ENCODE measurements around the gene THUMPD3. TPM values are rescaled to one million over a fixed set of nuclear protein-coding genes. Genes with fewer than 3 reads are reported as not detected.

Gene THUMPD3
- total and polyA plus RNA-seq, 7 donors, result 15.6 to 38.5 (median 30.9) TPM

DNA sequence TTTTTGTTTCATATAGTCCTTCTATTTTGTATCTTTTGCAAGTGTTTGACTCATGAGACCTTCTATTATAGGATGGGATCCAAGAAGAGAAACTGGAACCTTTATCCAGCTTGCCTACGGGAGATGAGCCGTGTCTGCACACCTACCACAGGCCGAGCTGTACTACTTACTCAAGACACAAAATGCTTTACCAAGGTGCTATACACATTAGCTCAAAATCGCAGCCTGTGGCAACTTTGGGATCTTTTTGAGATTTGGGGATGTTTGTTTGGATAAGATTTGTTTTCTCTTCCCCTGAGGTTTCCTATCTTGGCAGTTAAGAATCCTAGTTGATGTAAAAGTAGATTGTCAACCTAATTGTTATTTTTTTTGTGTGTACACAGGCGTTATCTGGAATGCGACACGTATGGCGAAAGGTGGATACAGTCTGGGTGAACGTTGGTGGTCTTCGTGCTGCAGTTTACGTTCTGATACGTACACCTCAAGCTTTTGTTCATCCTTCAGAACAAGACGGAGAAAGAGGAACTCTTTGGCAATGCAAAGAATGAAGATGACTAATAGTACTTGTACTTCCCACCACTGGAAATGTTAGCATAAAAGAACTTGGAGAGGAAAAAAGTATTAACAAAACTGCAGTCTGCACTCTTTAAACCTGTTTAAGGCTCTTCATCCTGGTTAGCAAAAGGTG is 21.4 kb downstream of the THUMPD3 start:
- Histone ChIP-seq H3K27me3 (no peaks in the 10 kb centered on the region), H3K4me3 (no peak overlapping the region), H3K4me1 (no peaks in the 10 kb centered on the region), H3K36me3 (peaks cover 29 to 89% (median 47%) of the 10 kb centered on the region in 4 donors), H3K9me3 (no peaks in the 10 kb centered on the region), H3K27ac (no peak overlapping the region)
- no peak for DNase-seq
- intact Hi-C loops (cut with DNase I), result no loop called here
- TF ChIP-seq, protein P1, sequence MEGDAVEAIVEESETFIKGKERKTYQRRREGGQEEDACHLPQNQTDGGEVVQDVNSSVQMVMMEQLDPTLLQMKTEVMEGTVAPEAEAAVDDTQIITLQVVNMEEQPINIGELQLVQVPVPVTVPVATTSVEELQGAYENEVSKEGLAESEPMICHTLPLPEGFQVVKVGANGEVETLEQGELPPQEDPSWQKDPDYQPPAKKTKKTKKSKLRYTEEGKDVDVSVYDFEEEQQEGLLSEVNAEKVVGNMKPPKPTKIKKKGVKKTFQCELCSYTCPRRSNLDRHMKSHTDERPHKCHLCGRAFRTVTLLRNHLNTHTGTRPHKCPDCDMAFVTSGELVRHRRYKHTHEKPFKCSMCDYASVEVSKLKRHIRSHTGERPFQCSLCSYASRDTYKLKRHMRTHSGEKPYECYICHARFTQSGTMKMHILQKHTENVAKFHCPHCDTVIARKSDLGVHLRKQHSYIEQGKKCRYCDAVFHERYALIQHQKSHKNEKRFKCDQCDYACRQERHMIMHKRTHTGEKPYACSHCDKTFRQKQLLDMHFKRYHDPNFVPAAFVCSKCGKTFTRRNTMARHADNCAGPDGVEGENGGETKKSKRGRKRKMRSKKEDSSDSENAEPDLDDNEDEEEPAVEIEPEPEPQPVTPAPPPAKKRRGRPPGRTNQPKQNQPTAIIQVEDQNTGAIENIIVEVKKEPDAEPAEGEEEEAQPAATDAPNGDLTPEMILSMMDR (IDR thresholded peaks at IDR 0.05), result no peak
- TF ChIP-seq POLR2AphosphoS5 (IDR thresholded peaks at IDR 0.05) (no peak), EP300 (IDR thresholded peaks at IDR 0.05) (no peak), POLR2A (IDR thresholded peaks at IDR 0.05) (no peak)
- WGBS, 2 donors, result 85 to 89% methylated on average over 13 of the region's 13 CpGs

DNA sequence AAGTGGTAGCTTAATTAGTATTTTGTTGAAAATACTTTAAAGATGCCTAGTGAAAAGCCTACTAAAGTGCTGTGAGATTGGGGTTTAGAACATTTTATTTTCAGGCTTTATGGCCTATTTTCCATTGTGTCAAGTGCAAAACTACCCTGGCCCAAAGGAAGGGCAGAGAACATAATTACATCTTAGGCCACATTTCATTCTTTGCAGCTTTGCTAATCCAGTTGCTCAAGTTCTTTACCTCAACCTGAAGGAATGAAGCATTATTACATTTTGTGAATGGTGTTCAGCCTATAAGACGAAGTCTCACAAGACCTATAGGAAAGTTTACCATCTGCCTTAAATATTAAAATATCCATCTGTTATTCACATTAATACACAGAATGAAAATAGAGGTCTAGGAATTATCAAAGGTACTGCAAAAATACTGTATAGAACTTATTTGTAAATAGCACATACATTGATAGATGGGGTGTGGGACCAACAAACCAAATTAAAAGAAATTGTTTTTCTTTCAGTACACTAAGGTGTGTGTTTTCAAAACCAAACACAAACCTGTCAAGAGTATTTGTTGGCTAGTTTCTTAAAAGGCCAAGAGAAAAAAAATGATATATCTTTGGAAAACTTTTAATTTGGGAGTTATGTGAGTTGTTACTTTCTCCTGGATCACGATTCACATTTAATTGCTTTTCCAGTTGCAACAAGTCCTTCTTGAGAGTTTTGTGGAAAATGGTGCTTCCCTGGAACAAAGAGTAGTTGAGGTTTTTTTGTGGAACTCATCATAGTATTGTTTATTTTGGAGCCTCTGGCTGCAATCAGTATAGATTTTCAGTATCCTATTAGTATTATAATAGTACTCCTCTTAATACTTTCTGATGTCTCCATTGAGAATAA is 22.6 kb downstream of the THUMPD3 start:
- H3K27ac ChIP-seq, result no peak overlapping the region
- DNase-seq, result no peak
- intact Hi-C loops (cut with DNase I), result no loop called here
- whole genome bisulfite sequencing, 2 donors, result 84 to 94% methylated on average over 2 of the region's 2 CpGs
- H3K27me3 ChIP-seq, result no peaks in the 10 kb centered on the region
- H3K36me3 ChIP-seq, result peaks cover 33 to 89% (median 50%) of the 10 kb centered on the region in 4 donors
- TF ChIP-seq EP300 (IDR thresholded peaks at IDR 0.05), result no peak
- TF ChIP-seq POLR2AphosphoS5 (IDR thresholded peaks at IDR 0.05), result no peak
- TF ChIP-seq POLR2A (IDR thresholded peaks at IDR 0.05), result no peak
- TF ChIP-seq, protein P1 (IDR thresholded peaks at IDR 0.05), result no peak
- no peak overlapping the region for H3K4me3 ChIP-seq
- no peaks in the 10 kb centered on the region for H3K9me3 ChIP-seq
- H3K4me1 ChIP-seq, result no peaks in the 10 kb centered on the region

DNA sequence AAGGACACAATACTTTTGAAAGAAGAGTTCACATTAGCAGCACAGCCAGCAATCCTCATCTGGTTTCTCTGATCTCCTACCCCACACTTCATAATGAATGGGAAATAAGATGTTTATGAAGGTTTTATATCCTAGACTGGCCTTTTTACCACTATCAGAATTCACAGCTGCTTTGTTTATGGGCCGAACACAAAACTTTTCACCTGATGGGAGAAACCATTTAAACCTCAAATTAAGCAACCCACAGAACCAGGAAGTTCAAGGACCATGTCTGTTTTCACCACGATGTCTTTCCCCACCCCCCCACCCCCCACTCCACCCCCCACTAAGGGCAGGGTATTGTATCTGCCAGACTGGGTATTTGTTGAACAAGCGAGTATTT is 23.2 kb downstream of the THUMPD3 start:
- TF ChIP-seq, protein P1 (IDR thresholded peaks at IDR 0.05), result no peak
- TF ChIP-seq POLR2A (IDR thresholded peaks at IDR 0.05), result no peak
- TF ChIP-seq POLR2AphosphoS5 (IDR thresholded peaks at IDR 0.05), result no peak
- TF ChIP-seq EP300 (IDR thresholded peaks at IDR 0.05), result no peak
- H3K4me1 ChIP-seq, result peaks cover 0 to 6% (median 4%) of the 10 kb centered on the region in 4 donors
- H3K27me3 ChIP-seq, result no peaks in the 10 kb centered on the region
- WGBS, 2 donors, result 60 to 68% methylated on average over 3 of the region's 3 CpGs
- intact Hi-C loops (cut with DNase I), result no loop called here
- no peaks in the 10 kb centered on the region for H3K9me3 ChIP-seq
- no peak overlapping the region for H3K27ac ChIP-seq
- peaks cover 29 to 89% (median 54%) of the 10 kb centered on the region in 4 donors for H3K36me3 ChIP-seq
- H3K4me3 ChIP-seq, result no peak overlapping the region
- no peak for DNase-seq

DNA sequence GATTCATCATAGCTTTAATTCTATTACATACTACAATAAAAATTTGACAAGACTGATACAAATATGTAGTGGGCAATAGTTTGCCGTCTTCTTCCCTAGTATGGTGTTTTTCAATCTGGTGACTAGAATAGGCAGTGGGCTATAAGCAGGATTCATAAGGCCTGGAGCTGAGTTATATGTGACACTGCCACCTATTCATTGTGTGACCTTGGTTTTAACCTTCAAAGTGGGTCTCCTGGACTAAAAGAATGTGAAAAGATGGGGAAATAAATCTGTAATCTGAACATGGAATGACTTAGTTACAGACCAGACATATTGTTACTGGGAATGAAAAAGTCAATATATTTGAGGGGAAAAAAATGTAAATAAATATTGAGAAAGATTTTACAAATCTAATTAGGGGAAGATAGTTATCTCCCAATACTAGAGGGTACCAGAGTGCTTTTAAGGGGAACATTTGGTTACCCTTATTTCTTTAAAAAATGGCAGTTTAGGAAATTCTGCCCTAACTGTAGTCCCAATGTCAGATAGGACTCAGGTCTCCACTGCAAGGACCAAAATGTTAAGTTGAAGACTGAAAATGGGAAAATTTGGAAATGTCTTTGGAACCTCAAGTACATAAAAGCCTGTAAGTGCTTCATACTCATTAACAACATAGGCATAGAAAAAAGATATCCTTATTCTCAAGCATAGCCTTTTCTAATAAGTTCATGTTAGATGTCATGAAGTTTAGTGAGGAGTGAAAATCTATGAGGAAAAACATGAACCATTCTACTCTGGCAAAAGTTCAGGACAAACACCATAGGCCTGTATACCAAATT is 23.9 kb downstream of the THUMPD3 start:
- 3 to 48% methylated on average over 1 of the region's 1 CpG for WGBS, 2 donors
- intact Hi-C loops (cut with DNase I), result no loop called here
- H3K4me1 ChIP-seq, result peaks cover 0 to 12% (median 10%) of the 10 kb centered on the region in 4 donors

More for the DNA sequence above, 23.9 kb downstream of the THUMPD3 start:
- no peaks in the 10 kb centered on the region for H3K27me3 ChIP-seq
- H3K4me3 ChIP-seq, result no peak overlapping the region
- no peak for DNase-seq
- no peak for TF ChIP-seq POLR2A (IDR thresholded peaks at IDR 0.05)
- TF ChIP-seq, protein P1 (IDR thresholded peaks at IDR 0.05), result no peak
- TF ChIP-seq EP300 (IDR thresholded peaks at IDR 0.05), result no peak
- TF ChIP-seq POLR2AphosphoS5 (IDR thresholded peaks at IDR 0.05), result no peak
- no peaks in the 10 kb centered on the region for H3K9me3 ChIP-seq
- peaks cover 29 to 92% (median 57%) of the 10 kb centered on the region in 4 donors for H3K36me3 ChIP-seq
- H3K27ac ChIP-seq, result no peak overlapping the region
